Fibroblast of villous mesenchyme (primary cell): ENCODE measurements around the gene NOS3. TPM values are rescaled to one million over a fixed set of nuclear protein-coding genes. Genes with fewer than 3 reads are reported as not detected.
A peak's percentile ranks its signal among the peaks of the same experiment; 100 is the strongest.

ENCODE experiments used
- DNase-seq: peaks from one replicate; pipeline ENCODE4 v3.0.0-alpha.2; 2010; ENCODE audit warnings: low read depth
- H3K4me3 ChIP-seq: 2 replicates; pipeline ENCODE4 v1.5.1; 2011; ENCODE audit warnings: low read depth, mild to moderate bottlenecking, low read length
- CTCF ChIP-seq: IDR thresholded peaks from 2 replicates; pipeline ENCODE4 v1.5.1; 2012; ENCODE audit warnings: low read depth, mild to moderate bottlenecking, low read length; ENCODE audit not compliant: insufficient read depth
- total RNA-seq: library from RNA; depleted of rRNA; stranded (reverse); fragments of >200 nt; gene quantifications from 2 replicates; pipeline ENCODE4 v1.2.3, GENCODE V29; 2012

The NOS3 gene
- total RNA-seq, 1 donor: 1.3 TPM

DNA sequence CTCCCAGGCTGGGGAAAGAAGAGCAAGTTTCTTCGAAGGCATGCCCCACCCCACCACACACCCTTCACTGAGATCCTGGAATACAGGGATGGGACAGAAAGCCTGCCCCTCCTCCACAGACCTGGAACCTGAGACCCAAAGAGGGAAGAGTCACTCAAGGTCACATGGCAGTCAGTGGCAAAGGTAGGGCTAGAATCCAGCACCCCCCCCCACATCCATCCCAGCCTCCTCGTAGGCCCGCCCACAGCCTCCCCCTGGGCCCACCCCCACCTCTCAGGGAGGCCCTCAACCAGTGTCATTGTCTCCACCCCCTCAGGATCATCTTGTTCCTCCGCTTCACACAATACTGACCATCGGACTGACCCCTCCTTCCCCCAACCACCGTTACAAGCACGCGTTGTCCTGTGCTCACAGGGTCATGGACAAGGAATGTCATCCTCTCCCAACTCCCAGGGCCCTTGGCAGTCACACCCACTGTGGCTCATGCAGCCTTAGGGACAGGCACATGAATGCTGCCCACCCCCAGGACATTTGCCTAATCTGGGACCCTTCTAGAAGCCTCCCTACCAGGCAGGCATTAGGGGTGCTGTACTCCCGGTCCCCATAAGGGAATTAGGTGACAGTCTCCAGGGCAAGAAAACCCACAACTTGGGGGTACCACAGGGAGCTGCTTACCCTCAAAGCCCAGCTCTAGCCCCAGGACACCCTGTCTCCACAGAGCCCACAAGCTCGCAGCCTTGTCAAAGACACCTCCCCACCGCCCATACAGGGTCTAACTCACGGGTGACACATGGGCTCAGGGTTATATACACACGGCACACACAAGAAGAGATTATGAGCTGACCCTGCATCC lies 14.1 kb upstream of the NOS3 start:
- DNase-seq: no peak
- no peak overlapping the region for H3K4me3 ChIP-seq
- TF ChIP-seq CTCF: no peak

DNA sequence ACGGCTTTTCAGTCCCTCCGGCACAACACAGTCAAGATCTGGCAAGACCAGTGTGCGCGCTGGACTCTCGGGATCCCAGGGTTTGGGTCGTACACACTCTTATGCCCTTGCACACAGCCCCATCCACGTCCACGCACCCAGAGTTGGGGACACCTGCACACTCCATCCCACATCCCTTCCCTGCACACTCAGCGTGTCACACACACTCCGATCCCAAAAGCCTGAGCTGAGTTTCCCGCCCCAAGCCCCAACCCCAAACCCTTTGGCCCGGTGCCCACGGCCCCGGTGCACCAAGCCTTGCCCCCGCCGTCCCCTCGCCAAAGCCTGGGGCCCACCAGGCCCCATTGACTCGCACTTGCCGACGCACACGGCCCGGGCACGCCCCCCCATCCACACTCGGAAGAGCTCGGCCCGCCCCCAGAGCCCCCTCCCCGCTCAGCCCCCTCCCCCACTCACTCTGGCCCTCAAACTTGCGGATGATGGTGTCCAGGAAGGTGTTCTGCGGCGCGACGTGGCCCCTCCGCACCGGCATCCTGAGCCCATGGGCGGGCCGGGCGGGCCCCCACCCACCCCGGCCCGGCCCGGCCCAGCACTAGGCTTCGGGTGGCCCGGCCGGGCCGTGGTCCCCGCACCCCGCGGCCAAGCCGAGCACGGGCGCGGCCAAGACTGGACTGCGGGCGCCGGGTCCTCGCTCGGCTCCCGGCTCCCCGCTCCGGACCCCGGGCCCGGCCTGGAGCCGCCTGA lies 13.3 kb upstream of the NOS3 start:
- TF ChIP-seq CTCF: no peak
- DNase-seq: no peak
- no peak overlapping the region for H3K4me3 ChIP-seq

- peak within 1 kb of the TSS; percentile 54 for H3K4me3 ChIP-seq
- peak; percentile 37 for DNase-seq
- TF ChIP-seq CTCF: no peak
Measured at GRCh38 chr7:150978126-150978789, 12.6 kb upstream of the NOS3 start, which contains the start of gene KCNH2. Gene KCNH2, minus strand, starts transcription at chr7:150978321. Its CDS starts 408 bp downstream, at chr7:150977913.

- DNase-seq: no peak
Measured at GRCh38 chr7:150979713-150980390, 11.0 kb upstream of the NOS3 start.

GRCh38 chr7:150980663-150981062 lies 10.2 kb upstream of the NOS3 start:
- no peak for TF ChIP-seq CTCF
- H3K4me3 ChIP-seq: no peak overlapping the region
- no peak for DNase-seq

More at GRCh38 chr7:150979713-150980390, 11.0 kb upstream of the NOS3 start:
- no peak for TF ChIP-seq CTCF
- no peak overlapping the region for H3K4me3 ChIP-seq

- H3K4me3 ChIP-seq: no peak overlapping the region
- no peak for TF ChIP-seq CTCF
- DNase-seq: no peak
Measured at GRCh38 chr7:150981644-150982043, 9.2 kb upstream of the NOS3 start.
